Panc1 (cell line): ENCODE results near the gene SLC12A5.

ENCODE experiments used
- POLR2AphosphoS5 ChIP-seq: IDR thresholded peaks from 2 replicates; pipeline ENCODE4 v1.6.1; 2012; ENCODE audit warnings: mild to moderate bottlenecking, low read depth, low read length, moderate library complexity
- SIN3A ChIP-seq: IDR thresholded peaks from 2 replicates; pipeline ENCODE4 v1.6.1; 2012; ENCODE audit warnings: low read depth, mild to moderate bottlenecking, low read length, moderate library complexity, borderline replicate concordance; ENCODE audit not compliant: insufficient read depth
- TF ChIP-seq, protein P1 (sequence below): fragments of 450-650 bp; IDR thresholded peaks from 2 replicates; pipeline ENCODE4 v1.5.1; 2017; ENCODE audit warnings: mild to moderate bottlenecking

DNA sequence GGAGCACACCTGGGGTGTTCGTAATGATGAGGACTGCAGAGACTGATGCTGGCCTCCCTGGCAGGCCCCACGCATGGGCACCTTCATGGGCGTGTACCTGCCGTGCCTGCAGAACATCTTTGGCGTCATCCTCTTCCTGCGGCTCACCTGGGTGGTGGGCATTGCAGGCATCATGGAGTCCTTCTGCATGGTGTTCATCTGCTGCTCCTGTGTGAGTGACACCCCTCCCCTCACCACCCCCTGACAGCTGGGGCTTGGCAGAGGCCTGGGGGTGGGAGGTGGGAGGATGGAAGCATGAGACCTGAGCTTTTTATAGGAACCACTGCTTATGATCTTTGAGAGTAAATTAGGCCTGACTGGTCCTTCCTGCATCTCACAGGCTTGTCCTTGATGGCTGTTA, 6.7 kb downstream of the SLC12A5 start:
- TF ChIP-seq, protein P1, sequence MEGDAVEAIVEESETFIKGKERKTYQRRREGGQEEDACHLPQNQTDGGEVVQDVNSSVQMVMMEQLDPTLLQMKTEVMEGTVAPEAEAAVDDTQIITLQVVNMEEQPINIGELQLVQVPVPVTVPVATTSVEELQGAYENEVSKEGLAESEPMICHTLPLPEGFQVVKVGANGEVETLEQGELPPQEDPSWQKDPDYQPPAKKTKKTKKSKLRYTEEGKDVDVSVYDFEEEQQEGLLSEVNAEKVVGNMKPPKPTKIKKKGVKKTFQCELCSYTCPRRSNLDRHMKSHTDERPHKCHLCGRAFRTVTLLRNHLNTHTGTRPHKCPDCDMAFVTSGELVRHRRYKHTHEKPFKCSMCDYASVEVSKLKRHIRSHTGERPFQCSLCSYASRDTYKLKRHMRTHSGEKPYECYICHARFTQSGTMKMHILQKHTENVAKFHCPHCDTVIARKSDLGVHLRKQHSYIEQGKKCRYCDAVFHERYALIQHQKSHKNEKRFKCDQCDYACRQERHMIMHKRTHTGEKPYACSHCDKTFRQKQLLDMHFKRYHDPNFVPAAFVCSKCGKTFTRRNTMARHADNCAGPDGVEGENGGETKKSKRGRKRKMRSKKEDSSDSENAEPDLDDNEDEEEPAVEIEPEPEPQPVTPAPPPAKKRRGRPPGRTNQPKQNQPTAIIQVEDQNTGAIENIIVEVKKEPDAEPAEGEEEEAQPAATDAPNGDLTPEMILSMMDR: no peak
- TF ChIP-seq POLR2AphosphoS5 (no peak), SIN3A (no peak)
